Measurements from ENCODE around the gene SMCO4. TPM values are rescaled to one million over a fixed set of nuclear protein-coding genes. Genes with fewer than 3 reads are reported as not detected.

Gene SMCO4
- total RNA-seq, 2 experiments from 2014 or later: 0.30 TPM; not detected in 1

- H3K4me1 Mint-ChIP-seq (ENCODE audit: low read depth): peaks cover 16% of the 10 kb centered on the region
- POLR2A ChIA-PET: no interaction called here
- no peak overlapping the region for H3K27ac Mint-ChIP-seq
- ATAC-seq (ENCODE audit: poor library complexity): no peak
- H3K27me3 Mint-ChIP-seq: no peaks in the 10 kb centered on the region
- intact Hi-C loops (cut with DNase I, micrococcal nuclease): no loop called here
- Histone ChIP-seq H3K27me3 (ENCODE audit: control insufficient read depth in 1 of 2, insufficient read depth in 2 of 2, low read length in 2 of 2) (no peaks in the 10 kb centered on the region), H3K9me3 (ENCODE audit: control insufficient read depth in 1 of 2, insufficient read depth in 1 of 2, low read length in 2 of 2) (no peaks in the 10 kb centered on the region), H3K4me1 (ENCODE audit: insufficient read depth, low read length) (no peaks in the 10 kb centered on the region), H3K27ac (ENCODE audit: low read depth in 1 of 2, low read length in 2 of 2) (no peak overlapping the region), H3K36me3 (ENCODE audit: insufficient read depth, low read length) (no peaks in the 10 kb centered on the region), H3K4me3 (ENCODE audit: low read length) (no peak overlapping the region)
- no peak for DNase-seq
- no peaks in the 10 kb centered on the region for H3K9me3 Mint-ChIP-seq
- no peak overlapping the region for H3K4me3 Mint-ChIP-seq
- H3K36me3 Mint-ChIP-seq (ENCODE audit: low read depth): no peaks in the 10 kb centered on the region
- TF ChIP-seq, protein P1, sequence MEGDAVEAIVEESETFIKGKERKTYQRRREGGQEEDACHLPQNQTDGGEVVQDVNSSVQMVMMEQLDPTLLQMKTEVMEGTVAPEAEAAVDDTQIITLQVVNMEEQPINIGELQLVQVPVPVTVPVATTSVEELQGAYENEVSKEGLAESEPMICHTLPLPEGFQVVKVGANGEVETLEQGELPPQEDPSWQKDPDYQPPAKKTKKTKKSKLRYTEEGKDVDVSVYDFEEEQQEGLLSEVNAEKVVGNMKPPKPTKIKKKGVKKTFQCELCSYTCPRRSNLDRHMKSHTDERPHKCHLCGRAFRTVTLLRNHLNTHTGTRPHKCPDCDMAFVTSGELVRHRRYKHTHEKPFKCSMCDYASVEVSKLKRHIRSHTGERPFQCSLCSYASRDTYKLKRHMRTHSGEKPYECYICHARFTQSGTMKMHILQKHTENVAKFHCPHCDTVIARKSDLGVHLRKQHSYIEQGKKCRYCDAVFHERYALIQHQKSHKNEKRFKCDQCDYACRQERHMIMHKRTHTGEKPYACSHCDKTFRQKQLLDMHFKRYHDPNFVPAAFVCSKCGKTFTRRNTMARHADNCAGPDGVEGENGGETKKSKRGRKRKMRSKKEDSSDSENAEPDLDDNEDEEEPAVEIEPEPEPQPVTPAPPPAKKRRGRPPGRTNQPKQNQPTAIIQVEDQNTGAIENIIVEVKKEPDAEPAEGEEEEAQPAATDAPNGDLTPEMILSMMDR (IDR thresholded peaks at IDR 0.05): no peak
- CTCF ChIA-PET: no interaction called here
Observed at GRCh38 chr11:93515441-93516025, 27.7 kb downstream of the SMCO4 start.

DNA sequence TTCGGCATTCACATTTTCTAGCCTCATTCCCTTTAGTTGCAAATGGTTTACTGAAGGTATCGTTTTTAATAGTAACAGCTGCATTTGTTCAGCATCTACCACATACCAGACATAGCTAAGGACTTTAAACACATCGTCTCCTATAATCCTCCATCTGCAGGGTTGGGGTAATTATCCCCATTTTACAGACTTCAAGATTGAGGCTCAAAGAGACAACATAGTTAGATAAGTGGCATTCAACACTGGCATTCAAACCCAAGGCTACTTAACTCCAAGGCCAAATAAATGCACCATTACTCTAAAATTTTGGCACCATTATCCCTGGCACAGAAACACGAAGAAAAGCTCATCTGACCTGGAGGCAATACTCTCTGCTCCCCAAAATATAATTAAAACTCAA lies 28.5 kb downstream of the SMCO4 start:
- intact Hi-C loops (cut with DNase I, micrococcal nuclease): no loop called here
- POLR2A ChIA-PET: no interaction called here
- H3K4me1 Mint-ChIP-seq (ENCODE audit: low read depth): peaks cover 9% of the 10 kb centered on the region
- Histone ChIP-seq H3K4me3 (ENCODE audit: low read length) (no peak overlapping the region), H3K27me3 (ENCODE audit: control insufficient read depth in 1 of 2, insufficient read depth in 2 of 2, low read length in 2 of 2) (no peaks in the 10 kb centered on the region), H3K9me3 (ENCODE audit: control insufficient read depth in 1 of 2, insufficient read depth in 1 of 2, low read length in 2 of 2) (no peaks in the 10 kb centered on the region), H3K36me3 (ENCODE audit: insufficient read depth, low read length) (no peaks in the 10 kb centered on the region), H3K4me1 (ENCODE audit: insufficient read depth, low read length) (no peaks in the 10 kb centered on the region), H3K27ac (ENCODE audit: low read depth in 1 of 2, low read length in 2 of 2) (no peak overlapping the region)
- no peak for ATAC-seq (ENCODE audit: poor library complexity)
- TF ChIP-seq, protein P1 (IDR thresholded peaks at IDR 0.05): no peak
- H3K27me3 Mint-ChIP-seq: no peaks in the 10 kb centered on the region
- no peaks in the 10 kb centered on the region for H3K9me3 Mint-ChIP-seq
- H3K36me3 Mint-ChIP-seq (ENCODE audit: low read depth): no peaks in the 10 kb centered on the region
- DNase-seq: no peak
- H3K27ac Mint-ChIP-seq: no peak overlapping the region
- CTCF ChIA-PET: no interaction called here
- H3K4me3 Mint-ChIP-seq: no peak overlapping the region

GRCh38 chr11:93513772-93514171 lies 29.4 kb downstream of the SMCO4 start:
- intact Hi-C loops (cut with DNase I, micrococcal nuclease): no loop called here

More at GRCh38 chr11:93513772-93514171, 29.4 kb downstream of the SMCO4 start:
- Histone ChIP-seq H3K4me1 (ENCODE audit: insufficient read depth, low read length) (no peaks in the 10 kb centered on the region), H3K4me3 (ENCODE audit: low read length) (no peak overlapping the region), H3K36me3 (ENCODE audit: insufficient read depth, low read length) (no peaks in the 10 kb centered on the region), H3K9me3 (ENCODE audit: control insufficient read depth in 1 of 2, insufficient read depth in 1 of 2, low read length in 2 of 2) (no peaks in the 10 kb centered on the region), H3K27ac (ENCODE audit: low read depth in 1 of 2, low read length in 2 of 2) (no peak overlapping the region), H3K27me3 (ENCODE audit: control insufficient read depth in 1 of 2, insufficient read depth in 2 of 2, low read length in 2 of 2) (no peaks in the 10 kb centered on the region)
- Mint-ChIP-seq H3K27ac (no peak overlapping the region), H3K4me1 (ENCODE audit: low read depth) (no peaks in the 10 kb centered on the region), H3K27me3 (no peaks in the 10 kb centered on the region), H3K9me3 (no peaks in the 10 kb centered on the region), H3K36me3 (ENCODE audit: low read depth) (no peaks in the 10 kb centered on the region), H3K4me3 (no peak overlapping the region)
- DNase-seq (no peak), ATAC-seq (ENCODE audit: poor library complexity) (no peak)
- TF ChIP-seq, protein P1 (IDR thresholded peaks at IDR 0.05): no peak
- ChIA-PET CTCF (no interaction called here), POLR2A (no interaction called here)

Data from CD4-positive, alpha-beta T cell (primary cell).